Pancreas (tissue), 10 donors: ENCODE results near the gene RAB40C. TPM values are rescaled to one million over a fixed set of nuclear protein-coding genes. Genes with fewer than 3 reads are reported as not detected.

Source experiments
- ATAC-seq, 4 donors: fragments of 200-7000 bp; cut with Tn5 transposase; one replicate each; pipeline versions ENCODE4 v1.8.0 to v1.9.1; 2020; ENCODE audit warnings: mild to moderate bottlenecking in 4 of 4, moderate library complexity in 4 of 4
- DNase-seq, 6 donors: peaks; one replicate each; pipeline ENCODE4 v3.0.0-alpha.2; 2020
- FAIRE-seq: peaks from 2 replicates; lab custom pipeline; 2012; peaks lifted over from hg19 to GRCh38; lab: Jason Lieb, UNC
- H3K27ac ChIP-seq, 4 donors: fragments of 200-600 bp; sonication (generic); 1 replicate in 3 of 4; 2 replicates in 1 of 4; pipeline versions ENCODE4 v1.5.0 to v1.8.0; 2020
- H3K27me3 ChIP-seq, 4 donors: fragments of 200-600 bp; one replicate each; pipeline ENCODE4 v1.8.0; 2021
- H3K36me3 ChIP-seq, 3 donors: fragments of 200-600 bp; sonication (generic) in 1 of 3; one replicate each; pipeline versions ENCODE4 v1.5.0 to v1.8.0; 2020 to 2021
- H3K4me1 ChIP-seq, 3 donors: fragments of 200-600 bp; one replicate each; pipeline ENCODE4 v1.8.0; 2021
- H3K4me3 ChIP-seq, 4 donors: fragments of 200-600 bp; sonication (generic) in 2 of 4; one replicate each; pipeline versions ENCODE4 v1.5.0 to v1.8.0; 2020 to 2021
- H3K9me3 ChIP-seq, 4 donors: fragments of 200-600 bp; one replicate each; pipeline ENCODE4 v1.8.0; 2021
- WGBS, 2 donors: extraction: QIAGEN DNeasy Blood & Tissue Kit; methylation state at CpG; one replicate each; pipeline ENCODE4 v1.1.7; 2013; 5-methylcytosine and 5-hydroxymethylcytosine counted together
- intact Hi-C, 3 donors: fragments of 100-400 bp; cut with DNase I; formaldehyde crosslinking; loops; one replicate each; pipeline versions ENCODE4 v1.11.1 to v1.14.2; 2022
- polyA plus RNA-seq, 2 donors: library from polyadenylated mRNA; stranded (reverse); fragments of 200-250 nt; gene quantifications; one replicate each; pipeline ENCODE4 v1.2.3, GENCODE V29; 2013
- total RNA-seq, 6 donors: library from RNA; stranded (reverse); fragmentation: NEBNext Ultra II Directional in 4 of 6; extraction: Animal tissue kit (Norgen Biotek cat#: 25700) in 4 of 6; gene quantifications; one replicate each; pipeline versions ENCODE4 v1.2.1 to v1.2.4, GENCODE V29; 2021 to 2023
- TF ChIP-seq, protein P1 (sequence below), 4 donors: fragments of 200-600 bp; sonication (generic) in 3 of 4; IDR thresholded peaks; one replicate each; pipeline versions ENCODE4 v1.5.0 to v1.8.0; 2021; ENCODE audit warnings: antibody characterized with exemption in 4 of 4
- donor health status: healthy with polysubstance abuse.
- donor health status: DM: no; HTN: no; CAD: no; lungs with moderate emphysema.
- donor health status: DM: no; HTN: no; CAD: no.
- donor health status: control.
- donor health status: control.
- donor health status: Bipolar disorder and iron deficiency.
- donor health status: DM: yes; HTN: yes; CAD: no.
- donor health status: DM: no; HTN: no; CAD: no.
- donor health status: DM: no; HTN: no; CAD: no.
- donor health status: DM: yes; HTN: yes; CAD: no.

The RAB40C gene
- total and polyA plus RNA-seq, 8 donors = 19.4 to 71.4 (median 33.8) TPM

GRCh38 chr16:644556-644955 lies 54.7 kb downstream of the RAB40C start:
- H3K4me1 ChIP-seq = peaks cover 25 to 33% (median 29%) of the 10 kb centered on the region in 3 donors

GRCh38 chr16:645852-646678 lies 56.2 kb downstream of the RAB40C start:
- Histone ChIP-seq H3K9me3 (no peaks in the 10 kb centered on the region), H3K27ac (peak overlapping the region in 1 of 4 donors; percentile 18), H3K27me3 (no peaks in the 10 kb centered on the region), H3K36me3 (no peaks in the 10 kb centered on the region), H3K4me1 (peaks cover 25 to 35% (median 33%) of the 10 kb centered on the region in 3 donors), H3K4me3 (no peak overlapping the region)
- DNase-seq (no peak), FAIRE-seq (no peak), ATAC-seq (no peak)
- TF ChIP-seq, protein P1, sequence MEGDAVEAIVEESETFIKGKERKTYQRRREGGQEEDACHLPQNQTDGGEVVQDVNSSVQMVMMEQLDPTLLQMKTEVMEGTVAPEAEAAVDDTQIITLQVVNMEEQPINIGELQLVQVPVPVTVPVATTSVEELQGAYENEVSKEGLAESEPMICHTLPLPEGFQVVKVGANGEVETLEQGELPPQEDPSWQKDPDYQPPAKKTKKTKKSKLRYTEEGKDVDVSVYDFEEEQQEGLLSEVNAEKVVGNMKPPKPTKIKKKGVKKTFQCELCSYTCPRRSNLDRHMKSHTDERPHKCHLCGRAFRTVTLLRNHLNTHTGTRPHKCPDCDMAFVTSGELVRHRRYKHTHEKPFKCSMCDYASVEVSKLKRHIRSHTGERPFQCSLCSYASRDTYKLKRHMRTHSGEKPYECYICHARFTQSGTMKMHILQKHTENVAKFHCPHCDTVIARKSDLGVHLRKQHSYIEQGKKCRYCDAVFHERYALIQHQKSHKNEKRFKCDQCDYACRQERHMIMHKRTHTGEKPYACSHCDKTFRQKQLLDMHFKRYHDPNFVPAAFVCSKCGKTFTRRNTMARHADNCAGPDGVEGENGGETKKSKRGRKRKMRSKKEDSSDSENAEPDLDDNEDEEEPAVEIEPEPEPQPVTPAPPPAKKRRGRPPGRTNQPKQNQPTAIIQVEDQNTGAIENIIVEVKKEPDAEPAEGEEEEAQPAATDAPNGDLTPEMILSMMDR (IDR thresholded peaks at IDR 0.05) = no peak
- intact Hi-C loops = no loop called here
- 73 to 76% methylated on average over 27 to 32 of the region's 32 CpGs for WGBS, 2 donors

More at GRCh38 chr16:644556-644955, 54.7 kb downstream of the RAB40C start:
- DNase-seq (no peak), FAIRE-seq (no peak), ATAC-seq (no peak)
- Histone ChIP-seq H3K27me3 (no peaks in the 10 kb centered on the region), H3K36me3 (no peaks in the 10 kb centered on the region), H3K27ac (no peak overlapping the region), H3K9me3 (no peaks in the 10 kb centered on the region), H3K4me3 (no peak overlapping the region)
- 89% methylated on average over 12 of the region's 12 CpGs for WGBS, 2 donors
- intact Hi-C loops = no loop called here
- TF ChIP-seq, protein P1 (IDR thresholded peaks at IDR 0.05) = no peak

- Histone ChIP-seq H3K27me3 (no peaks in the 10 kb centered on the region), H3K4me1 (peaks cover 25 to 35% (median 33%) of the 10 kb centered on the region in 3 donors), H3K27ac (peak overlapping the region in 2 of 4 donors; percentile 18 to 91), H3K36me3 (no peaks in the 10 kb centered on the region), H3K9me3 (no peaks in the 10 kb centered on the region), H3K4me3 (no peak overlapping the region)
- DNase-seq (no peak), FAIRE-seq (no peak), ATAC-seq (no peak)
- TF ChIP-seq, protein P1 (IDR thresholded peaks at IDR 0.05) = no peak
- intact Hi-C loops = no loop called here
- 79 to 85% methylated on average over 19 to 22 of the region's 22 CpGs for WGBS, 2 donors
Measured at GRCh38 chr16:646679-647172, 56.9 kb downstream of the RAB40C start.

DNA sequence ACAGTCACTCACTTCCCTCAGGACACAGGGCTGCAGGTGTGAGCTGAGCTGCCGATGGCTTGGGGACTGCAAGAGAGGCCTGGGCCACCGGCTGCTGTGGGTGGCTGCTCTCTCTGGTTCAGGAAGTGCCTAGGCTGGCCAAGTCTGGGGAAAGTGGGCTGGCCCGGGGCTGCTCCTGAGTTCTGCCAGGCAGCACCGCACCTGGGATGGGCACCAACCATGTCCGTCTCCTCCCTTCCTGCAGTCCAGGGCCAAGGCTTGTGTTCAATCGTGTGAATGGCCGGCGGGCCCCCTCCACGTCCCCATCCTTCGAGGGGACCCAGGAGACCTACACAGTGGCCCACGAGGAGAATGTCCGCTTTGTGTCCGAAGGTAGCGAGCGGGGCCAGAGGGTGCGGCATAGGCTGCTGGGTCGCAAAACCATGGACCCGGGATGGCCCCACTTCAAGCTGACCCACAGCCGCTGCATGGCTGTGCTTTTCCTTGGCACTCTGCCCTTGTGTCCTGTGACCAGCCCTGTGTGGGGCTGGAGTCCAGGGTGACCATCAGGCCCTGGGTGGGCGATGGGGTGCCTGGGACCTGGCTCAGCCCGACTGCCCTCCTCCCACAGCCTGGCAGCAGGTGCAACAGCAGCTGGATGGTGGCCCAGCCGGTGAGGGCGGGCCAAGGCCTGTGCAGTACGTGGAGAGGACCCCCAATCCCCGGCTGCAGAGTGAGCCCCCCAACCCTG lies 57.5 kb downstream of the RAB40C start:
- 51 to 52% methylated on average over 25 of the region's 25 CpGs for WGBS, 2 donors
- Histone ChIP-seq H3K27ac (peak overlapping the region; percentile 74 to 91 (median 86)), H3K4me1 (peaks cover 25 to 35% (median 33%) of the 10 kb centered on the region in 3 donors), H3K36me3 (no peaks in the 10 kb centered on the region), H3K4me3 (no peak overlapping the region), H3K9me3 (no peaks in the 10 kb centered on the region), H3K27me3 (no peaks in the 10 kb centered on the region)
- intact Hi-C loops = no loop called here
- DNase-seq = peak in 4 of 6 donors; percentile 58 to 88 (median 67)
- TF ChIP-seq, protein P1 (IDR thresholded peaks at IDR 0.05) = no peak
- FAIRE-seq = no peak
- ATAC-seq = peak in 3 of 4 donors; percentile 3 to 40 (median 10)
